ENCODE results near the gene NTN1. TPM values are rescaled to one million over a fixed set of nuclear protein-coding genes. Genes with fewer than 3 reads are reported as not detected.

Gene NTN1
- total RNA-seq, 1 experiment from 2014 or later, result 4.9 TPM

DNA sequence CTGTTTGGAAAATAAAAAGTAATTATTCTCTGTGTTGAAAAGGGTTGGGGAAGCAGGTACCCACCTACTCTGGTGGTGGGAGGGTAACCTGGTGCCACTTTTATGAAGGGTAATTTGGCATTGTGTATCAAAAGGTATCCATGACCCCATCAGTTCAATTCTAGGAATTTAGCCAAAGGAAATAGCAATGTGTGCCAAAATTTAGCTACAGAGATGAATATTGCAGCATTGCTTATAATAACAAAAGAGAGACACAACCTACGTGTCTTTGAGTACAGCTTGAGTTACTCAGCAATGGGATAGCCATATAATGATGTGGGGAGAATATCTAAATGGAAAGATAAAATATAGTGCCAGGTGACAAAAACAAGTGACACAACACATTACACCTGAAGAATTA, 170.7 kb downstream of the NTN1 start:
- DNase-seq (ENCODE audit: low spot score), result no peak

DNA sequence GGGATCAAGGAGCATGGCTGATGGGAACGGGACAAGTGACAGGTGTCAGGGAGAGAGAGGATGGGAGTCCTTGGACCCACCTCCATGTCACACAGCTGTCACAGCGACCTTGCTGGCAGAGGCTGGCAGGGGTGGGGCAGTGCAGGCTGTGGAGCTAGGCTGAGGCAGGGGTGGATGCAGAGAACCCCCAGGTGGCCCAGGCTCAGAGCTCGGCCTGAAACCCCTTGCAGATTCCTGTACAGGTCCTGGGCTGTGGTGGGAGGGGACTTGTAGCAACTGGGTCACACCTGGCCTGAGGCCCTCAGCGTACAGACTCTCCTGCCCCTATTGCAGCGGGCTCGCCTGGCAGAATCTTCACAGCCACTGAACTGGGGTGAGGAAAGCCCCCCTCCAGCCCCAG, 174.1 kb downstream of the NTN1 start:
- no peak for DNase-seq (ENCODE audit: low spot score)

DNA sequence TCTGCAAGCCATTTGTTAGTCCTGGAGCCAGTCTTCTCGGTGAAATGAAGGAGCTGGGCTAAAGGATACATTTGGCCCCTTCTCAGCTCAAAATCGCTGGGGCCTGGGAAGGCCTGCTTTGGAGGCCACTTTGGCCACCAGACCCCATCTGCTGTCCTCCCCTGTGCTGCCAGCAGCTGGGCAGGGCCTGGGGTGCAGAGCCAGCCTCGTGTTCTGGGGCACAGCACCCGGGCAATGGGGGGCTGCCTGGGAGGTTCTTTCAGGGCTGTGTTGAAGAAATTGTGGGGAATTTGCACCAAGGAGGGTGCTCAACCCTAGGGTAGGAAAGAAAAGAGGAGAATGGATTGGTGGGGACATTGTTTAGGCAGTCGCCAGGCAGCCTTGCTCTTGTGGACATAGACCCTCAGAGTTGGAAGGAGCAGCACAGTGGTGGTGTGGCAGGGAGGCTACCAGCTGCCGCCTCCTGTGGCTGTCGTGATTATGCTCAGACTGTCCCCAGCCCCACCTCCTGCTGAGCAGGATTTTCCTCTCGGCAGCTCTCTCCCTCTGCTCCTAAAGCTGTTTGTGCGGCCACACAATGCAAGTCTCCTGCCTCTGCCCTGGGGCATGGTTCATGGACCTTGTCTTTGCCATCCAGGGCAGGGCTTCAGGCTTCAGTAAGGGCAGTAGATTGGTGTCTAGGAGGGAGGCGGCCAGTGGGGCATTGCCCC, 174.8 kb downstream of the NTN1 start:
- DNase-seq (ENCODE audit: low spot score), result no peak

DNA sequence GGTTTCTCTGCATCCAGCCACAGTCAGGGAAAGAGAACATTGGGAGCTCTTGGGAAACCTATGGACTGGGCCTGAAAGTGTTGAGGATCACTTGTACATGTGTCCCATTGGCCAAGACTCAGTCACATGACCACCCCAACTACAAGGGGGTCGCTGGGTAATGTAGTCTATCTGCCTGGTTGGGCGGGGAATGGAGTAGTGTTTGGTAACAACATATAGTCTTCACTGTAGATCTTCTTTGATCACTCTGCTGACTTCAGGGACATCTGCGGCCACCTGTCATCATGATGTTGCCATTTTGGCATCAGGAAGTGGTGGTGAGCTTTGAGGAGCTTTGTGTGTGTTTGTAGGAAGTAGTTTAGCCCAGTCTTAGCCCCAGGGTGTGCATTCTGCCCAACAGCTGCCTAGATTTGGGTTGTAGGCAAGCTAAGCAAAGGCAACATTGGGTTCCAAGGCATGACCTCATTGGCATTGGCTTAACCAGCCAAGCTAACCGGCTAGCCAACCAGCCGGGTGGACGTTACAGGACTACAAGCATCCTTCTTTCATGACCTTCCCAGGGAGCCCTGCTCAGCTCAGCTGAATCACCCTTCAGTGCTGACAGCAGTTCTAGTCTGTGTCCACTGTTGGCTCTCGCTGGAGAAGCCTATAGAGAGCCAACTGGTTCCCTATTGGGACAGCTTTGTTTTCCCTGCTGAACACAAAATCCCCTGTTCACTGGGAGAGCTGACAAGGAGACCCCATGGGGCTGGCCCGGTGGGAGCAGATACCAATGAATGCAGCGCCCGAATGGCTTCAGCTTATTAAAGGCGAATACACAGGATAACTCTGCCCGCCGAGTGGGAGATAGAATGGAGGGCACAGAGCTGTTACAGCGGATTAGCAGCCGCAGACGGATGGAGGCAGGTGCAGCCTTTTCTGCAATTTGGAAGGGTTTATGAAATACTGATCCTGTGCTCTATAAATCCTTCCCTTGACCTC, 178.6 kb downstream of the NTN1 start:
- DNase-seq (ENCODE audit: low spot score), result no peak

DNA sequence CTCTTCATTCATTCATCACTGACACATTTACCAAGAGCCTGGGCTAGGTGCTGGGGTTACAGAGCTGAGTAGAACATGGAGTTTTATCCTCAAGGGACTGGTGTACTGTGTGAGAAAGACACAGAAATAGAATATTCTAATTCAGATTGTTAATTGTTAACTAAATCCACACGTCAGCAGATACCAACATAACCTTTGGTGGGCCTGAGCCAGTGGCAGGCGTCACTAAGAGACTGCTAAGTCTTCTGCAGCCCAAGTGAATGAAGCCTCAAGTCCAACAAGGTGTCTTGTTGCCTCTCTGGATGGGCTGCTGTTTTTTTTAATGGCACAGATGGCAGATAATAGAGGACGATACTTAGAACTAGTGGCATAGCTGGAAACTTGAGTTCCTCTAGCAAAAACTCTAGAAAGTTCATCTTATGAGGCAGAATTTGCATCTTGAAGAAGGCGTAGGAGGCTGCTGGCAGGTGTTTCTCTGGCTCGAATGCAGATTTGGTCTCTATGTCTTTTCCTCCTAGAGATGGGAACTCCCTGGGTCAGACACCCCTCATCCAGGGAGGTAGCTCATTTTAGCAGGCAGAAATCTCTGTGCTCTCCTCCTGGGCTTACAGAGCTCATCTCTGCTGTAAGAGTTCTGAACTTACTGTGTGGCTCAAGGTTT, 179.5 kb downstream of the NTN1 start:
- no peak for DNase-seq (ENCODE audit: low spot score)

DNA sequence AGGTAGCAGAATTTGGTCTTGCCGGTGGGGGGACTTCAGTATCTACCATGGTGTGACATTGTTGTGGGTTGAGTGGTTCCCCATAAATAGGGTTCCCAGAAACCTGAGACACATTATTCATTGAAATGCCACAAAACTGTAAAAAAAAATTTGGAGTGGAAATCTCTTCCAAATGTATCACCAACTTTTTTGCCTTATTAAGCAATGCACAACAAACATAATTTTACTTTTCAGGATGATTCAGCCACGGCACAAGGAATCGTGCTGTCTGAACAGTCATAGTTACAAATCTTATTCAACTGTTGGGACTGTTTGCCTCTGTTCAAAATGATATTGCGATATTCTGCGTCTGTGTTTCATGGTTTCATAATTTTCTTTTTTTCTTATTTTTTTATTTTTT, 181.2 kb downstream of the NTN1 start:
- DNase-seq (ENCODE audit: low spot score), result no peak

DNA sequence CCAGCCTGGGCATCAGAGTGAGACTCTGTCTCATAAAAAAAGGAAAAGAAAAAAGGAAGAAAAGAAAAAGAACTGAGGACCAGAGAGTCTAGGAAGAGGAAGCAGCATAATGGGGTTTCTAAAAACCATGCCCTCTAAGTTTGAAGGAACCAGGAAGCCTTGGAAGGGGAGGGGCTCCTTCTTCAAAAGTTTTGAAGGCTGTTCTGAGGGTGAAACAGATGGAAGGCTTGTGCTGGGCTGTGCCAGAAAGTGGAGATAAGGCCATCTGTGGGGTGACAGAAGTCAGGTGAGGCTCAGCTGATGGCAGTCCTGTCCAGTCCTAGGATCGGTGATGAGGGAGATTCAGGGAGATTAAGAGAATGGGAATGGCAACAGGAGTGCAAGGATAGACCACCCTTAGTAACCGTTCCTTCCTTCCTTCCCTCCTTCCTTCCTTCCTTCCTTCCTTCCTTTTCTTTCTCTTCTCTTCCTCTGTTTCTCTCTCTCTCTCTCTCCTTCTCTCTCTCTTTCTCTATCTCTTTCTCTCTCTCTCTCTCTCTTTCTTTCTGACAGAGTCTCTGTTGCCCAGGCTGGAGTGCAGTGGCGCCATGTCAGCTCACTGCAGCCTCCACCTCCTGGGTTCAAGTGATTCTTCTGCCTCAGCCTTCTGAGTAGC, 182.6 kb downstream of the NTN1 start:
- DNase-seq (ENCODE audit: low spot score), result no peak

DNA sequence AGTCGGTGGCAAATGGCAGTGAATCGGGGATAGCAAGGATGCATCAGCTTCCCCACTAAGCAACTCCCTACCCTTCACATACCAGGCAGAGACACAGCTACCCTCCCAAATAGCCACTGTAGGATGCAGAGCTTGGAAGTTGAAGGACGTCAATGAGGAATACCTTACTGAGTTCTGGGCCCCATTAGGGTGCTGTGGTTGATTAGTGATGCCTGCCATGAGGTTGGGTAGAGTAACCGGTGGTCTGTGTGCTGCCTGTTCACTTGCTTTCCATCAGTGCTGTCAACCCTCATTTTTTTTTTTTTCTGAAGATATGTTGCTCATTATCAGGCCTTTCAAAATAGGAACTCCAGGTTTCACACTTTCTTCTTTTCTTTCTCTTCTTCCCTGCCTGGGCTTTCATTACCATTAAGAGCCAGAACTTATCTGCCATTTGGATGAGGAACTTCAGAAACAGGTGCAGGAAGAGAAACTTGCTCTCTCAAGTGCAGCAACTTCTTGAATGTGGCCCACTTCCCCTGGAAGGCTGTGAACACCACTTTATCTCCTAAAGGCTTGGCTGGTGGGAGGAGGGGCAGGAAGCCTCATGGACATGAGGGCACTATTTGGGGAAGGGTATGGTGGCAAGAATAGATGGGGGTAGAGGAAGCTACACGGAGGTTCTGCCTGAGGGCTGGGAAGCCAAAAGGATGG, 183.5 kb downstream of the NTN1 start:
- DNase-seq (ENCODE audit: low spot score), result no peak

DNA sequence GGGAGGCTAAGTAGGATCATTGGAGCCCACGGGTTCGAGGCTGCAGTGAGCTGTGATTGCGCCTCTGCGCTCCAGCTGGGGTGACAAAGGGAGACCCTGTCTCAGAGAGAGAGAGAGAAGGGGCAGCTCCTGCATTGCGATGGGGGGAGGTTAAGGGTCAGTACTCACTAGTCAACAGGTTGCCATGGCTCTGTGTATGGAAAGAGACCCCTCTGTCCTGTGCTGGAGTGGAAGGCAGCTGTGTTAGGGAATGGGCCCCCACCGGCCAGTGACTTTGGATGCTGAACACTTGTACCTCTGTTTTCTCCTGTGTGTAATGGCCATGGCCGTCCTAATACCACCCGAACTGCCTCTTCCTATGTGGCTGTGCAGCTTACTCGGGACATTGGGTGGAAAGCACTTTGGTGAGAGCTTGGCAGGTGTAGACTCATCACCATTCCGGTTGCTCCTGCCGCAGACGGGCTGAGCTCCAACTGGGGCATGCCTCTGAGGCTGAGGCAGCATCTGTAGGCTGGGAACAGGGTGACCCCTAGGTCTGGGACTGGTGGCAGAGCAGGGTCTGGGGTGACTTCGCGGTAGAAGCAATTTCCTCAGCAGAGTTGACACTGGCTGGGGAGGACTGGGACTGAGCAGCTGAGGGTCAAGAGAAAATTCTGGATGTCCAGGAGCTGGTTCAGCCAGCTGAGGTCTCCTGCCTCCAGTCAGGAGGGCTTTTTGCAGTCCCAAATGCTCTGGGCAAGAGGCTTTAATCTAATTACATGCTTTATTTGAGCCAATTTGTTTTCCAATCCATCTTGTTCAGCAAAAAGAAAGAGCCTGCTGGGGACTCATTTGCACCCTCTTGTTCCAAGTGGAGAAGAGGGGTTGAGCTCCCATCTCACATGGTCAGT, 184.5 kb downstream of the NTN1 start:
- no peak for DNase-seq (ENCODE audit: low spot score)

DNA sequence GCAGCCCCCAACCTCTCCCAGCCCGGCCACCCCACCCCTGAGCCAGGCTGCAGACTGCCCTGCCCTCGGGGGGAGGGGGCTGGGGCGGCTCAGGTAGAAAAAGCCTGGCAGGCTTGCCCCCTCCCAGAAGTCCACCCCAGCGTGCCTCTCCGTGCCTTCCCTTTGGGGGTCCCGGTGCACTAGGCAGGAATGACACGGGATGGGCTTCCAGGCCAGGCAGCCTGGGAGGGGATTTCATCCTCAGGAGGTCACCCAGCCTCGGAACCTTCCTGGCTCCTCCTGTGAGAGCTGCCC, 185.0 kb downstream of the NTN1 start:
- DNase-seq (ENCODE audit: low spot score), result no peak

DNA sequence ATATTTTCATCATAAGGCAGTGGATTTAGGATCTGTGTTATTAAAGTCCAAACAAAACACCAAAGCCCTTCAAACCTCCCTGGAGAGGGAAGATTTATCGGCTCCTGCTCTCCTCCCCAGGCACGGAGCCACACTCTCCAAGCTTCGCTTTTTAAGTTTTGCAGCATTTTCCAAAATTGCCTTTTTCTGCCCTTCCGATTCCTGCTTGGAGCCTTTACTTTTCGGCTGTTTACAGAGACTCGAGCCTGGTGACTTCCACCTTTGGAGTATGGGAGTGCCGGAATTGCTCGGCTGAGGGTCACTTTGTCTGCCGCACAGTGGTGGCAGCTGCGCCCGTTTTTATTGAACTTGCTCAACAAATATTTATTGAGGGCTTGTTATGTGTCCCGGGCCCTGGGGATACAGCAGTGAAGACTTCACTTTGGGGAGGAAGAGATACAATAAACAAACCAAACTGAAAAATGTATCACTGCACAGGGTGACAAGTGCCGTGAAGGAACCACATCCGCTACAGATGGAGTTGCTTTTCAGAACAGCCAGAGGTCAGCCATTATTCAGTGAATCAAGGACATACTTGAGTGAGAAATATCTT, 185.5 kb downstream of the NTN1 start:
- DNase-seq (ENCODE audit: low spot score), result no peak

DNA sequence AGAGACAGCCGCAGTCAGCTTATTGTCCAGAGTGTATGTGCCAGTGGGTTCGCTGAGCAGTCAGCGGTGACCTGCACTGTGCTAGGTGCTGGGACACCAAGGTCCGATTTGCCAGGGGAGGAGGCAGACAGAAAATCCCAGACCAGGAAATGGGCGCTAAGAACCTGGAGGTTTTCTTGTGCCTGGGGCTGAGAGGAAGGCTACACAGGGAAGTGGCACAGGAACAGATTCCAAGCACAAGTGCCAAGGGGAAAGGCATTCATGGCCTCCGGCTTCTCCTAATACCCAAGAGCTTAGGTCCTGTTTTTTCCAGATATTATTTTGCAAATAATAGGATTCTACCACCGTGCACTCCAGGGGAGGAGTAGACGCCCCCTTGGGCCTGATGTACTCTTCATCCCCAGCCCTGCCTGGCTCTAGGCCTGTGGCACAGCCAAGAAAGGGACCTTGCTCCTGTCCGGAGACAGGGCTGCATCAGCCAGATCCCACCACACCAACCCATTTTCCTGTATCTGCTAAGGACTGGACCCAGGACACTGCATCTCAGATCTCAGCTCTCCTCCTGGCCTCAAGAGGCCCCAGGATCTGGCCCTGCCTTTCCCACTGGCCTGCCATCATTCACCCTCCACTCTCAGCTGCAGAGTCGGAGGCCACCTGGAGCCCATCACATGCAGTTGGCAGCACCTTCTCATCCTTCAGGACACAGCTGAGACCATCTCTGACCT, 187.2 kb downstream of the NTN1 start:
- no peak for DNase-seq (ENCODE audit: low spot score)

DNA sequence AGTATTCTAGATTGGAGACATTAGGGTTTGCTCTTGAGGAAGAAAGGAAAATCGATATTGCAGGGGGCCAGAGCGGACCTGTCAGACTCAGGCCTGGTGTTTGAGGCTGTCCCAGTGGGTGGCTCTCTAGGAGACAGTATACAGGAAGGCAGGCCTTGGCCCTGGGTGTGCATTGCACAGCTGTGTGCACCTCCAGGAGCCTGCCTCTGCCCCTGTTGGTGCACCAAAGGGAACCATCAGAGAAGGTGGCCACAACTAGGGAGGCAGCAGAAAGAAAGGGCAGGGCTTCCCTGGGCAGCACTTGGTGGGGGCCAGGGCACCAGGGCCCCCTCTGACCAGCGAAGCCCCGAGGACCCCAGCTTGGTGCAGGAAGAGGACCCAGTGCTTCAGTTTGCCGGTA, 188.0 kb downstream of the NTN1 start:
- no peak for DNase-seq (ENCODE audit: low spot score)

DNA sequence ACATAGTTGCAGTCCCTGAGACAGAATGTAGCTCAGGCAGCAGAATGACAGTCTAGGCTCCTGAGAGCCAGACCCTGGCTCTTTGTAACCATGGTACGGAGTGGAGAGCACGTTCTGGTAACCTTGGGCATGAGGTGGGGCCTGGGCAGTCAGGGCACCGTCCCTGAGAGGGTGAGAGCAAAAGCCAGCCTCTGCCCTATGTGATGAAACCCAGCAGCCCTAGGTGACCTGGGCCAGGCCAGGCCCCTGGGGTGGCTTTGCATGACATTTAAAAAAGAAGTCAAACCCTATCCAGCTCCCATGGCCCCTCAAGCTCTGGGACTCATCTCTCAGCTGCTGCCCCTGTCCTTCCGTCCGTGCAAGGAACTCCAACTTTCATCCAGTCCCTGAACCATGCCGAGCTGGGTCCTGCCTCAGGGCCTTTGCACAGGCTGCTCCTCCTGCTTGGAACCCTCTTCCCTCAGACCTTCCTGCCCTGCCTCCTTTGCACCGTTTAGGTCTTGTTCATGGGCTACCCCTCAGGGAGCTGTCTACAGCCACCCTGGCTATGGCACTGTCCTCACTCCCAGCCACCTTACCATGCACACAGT, 188.6 kb downstream of the NTN1 start:
- DNase-seq (ENCODE audit: low spot score), result no peak

DNA sequence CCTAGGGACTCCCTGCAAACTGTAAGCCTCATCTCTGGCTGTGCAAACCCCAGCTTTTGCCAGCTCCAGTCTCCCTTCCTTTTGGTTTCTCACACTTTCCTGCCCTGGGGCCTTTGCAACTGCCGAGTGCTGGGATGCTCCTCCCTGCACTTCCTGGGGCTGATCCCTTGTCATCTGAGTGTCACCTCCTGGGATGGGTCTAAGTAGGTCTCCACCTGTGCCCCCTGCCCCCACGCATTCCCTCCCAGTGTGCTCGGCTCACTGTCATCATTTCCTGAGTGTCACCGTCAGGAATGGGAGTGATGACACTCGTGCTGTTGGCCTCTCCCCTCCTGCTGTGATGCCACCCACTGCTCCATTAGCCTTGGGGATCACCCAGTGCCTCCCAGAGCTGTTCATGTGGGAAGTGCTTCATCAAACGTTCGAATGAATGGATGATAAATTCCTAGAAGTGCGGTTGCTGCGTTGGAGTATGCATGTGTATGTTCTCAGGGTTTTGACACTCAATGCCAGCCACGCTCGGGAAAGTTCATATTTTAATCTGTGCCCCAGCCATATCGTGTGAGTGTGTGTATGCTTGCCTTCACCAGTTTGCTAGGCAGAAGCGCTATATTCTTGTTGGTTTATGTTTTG, 189.9 kb downstream of the NTN1 start:
- no peak for DNase-seq (ENCODE audit: low spot score)

DNA sequence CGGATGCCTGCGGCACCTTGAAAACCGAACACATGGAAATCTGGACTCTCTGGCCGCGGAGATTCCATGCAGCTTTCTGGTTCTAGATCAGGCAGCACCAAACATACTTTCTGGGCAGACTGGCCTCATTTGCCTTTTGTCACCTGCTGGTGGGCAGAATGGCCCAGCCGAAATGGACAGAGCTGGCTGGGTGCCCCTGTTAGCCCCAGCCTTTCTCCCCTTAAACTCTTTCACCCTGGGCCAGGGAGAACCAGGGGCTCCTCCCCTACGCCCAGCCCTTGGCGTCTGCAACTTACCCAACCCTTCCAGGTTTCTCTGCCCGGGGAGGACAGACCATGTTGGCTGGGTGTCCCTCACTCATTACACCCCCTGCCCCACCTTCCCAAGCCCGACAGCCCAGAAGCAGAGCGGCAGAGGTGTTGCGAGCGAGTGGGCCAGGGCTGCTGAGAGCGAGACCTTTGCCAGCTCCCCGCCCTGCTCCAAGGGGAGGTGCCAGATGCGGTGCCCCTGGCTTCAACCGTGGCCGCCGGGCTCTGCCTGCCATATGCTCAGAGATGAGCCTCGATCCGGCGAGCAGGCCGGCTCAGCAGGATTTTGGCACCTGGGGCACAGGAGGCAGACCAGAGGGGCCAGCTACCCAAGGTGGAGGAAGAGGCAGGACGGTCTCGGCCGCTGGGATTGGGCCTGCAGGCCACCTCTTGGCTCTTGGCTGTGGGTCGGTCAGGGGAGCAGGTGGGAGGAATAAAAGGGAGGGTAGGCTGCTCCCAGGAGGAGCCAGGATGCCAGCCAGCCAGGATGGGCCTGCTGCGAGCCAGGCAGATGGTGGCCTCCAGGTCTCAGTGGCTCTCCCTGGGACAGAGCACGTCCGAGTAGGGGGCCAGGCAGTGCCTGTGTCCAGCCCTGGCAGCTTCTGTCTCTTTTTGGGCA, 191.3 kb downstream of the NTN1 start:
- DNase-seq (ENCODE audit: low spot score), result no peak

DNA sequence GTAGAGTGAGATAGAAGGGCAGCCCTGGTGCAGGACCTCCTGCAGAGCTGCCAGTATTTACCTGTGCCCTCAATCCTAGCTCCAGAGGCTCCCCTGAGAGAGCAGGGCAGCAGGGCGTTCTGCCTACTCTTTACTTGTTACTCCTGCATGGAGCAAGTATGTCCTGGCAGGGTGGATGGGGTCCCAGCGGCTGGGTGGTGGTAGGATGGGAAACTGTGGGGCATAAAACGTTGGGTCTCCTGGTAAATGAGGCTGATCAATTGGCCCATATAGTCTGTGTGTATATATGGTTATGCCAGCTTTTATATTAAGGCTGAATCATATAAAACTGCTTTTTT, 192.0 kb downstream of the NTN1 start:
- DNase-seq (ENCODE audit: low spot score), result no peak

DNA sequence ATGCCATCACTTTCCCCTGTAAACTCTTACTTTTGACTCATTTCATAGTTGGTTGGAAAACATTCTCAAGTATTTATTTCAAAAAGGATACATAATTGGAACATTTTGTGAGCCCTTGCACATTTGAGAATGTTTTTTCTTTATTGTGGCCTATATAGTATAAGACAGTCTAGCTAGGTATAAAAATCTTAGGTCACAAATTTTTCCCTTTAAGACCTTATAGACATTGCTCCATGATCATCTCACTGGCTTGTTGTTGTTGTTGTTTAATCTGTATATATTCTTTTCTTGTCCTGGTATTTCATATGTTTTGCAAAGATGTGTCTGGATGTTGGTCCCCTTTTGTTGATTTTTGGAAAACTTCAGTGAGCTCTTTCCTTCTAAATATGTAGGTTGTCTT, 194.2 kb downstream of the NTN1 start:
- DNase-seq (ENCODE audit: low spot score), result no peak

Measured in A172 (cell line).